Measurements from ENCODE around the gene NRP1.

GRCh38 chr10:33373263-33373662 lies 38.8 kb upstream of the NRP1 start:
- TF ChIP-seq CTCF (IDR thresholded peaks at IDR 0.05 in 8 of 11, conservative IDR thresholded peaks at IDR 0.05 in 3 of 11): no peak
- no peak for TF ChIP-seq POLR2A (IDR thresholded peaks at IDR 0.05)
- no peak for TF ChIP-seq POLR2AphosphoS5 (IDR thresholded peaks at IDR 0.05)

All from spleen (tissue), 7 donors.